ENCODE results near the gene APOC3.
A peak's percentile ranks its signal among the peaks of the same experiment; 100 is the strongest.
"Not testable (repeated sequence)": the region's sequence is repeated elsewhere in the genome, so short reads cannot be mapped to it uniquely, and the experiment has no call there.

The APOC3 gene

GRCh38 chr11:116832350-116833290 lies 2.9 kb downstream of the APOC3 start:
- no peak for DNase-seq

GRCh38 chr11:116833491-116833815 lies 3.7 kb downstream of the APOC3 start:
- DNase-seq, result no peak

GRCh38 chr11:116833816-116834534 lies 4.3 kb downstream of the APOC3 start:
- DNase-seq, result no peak

- not testable (repeated sequence) for DNase-seq
Observed at GRCh38 chr11:116834535-116835041, 4.9 kb downstream of the APOC3 start.

GRCh38 chr11:116835042-116835772 lies 5.5 kb downstream of the APOC3 start:
- peak; percentile 43 for DNase-seq

- DNase-seq, result peak; percentile 53
Observed at GRCh38 chr11:116835791-116836631, 6.3 kb downstream of the APOC3 start.

- DNase-seq, result no peak
Observed at GRCh38 chr11:116836632-116836991, 6.9 kb downstream of the APOC3 start.

GRCh38 chr11:116837231-116838091 lies 7.8 kb downstream of the APOC3 start, which contains the start of gene APOA1:
TSS of gene APOA1 (minus strand) at chr11:116837622. CDS start at chr11:116837387, 235 bp downstream.
- DNase-seq, result no peak

- DNase-seq, result no peak
Observed at GRCh38 chr11:116838321-116839084, 8.8 kb downstream of the APOC3 start.

GRCh38 chr11:116840224-116840745 lies 10.6 kb downstream of the APOC3 start:
- no peak for DNase-seq

- DNase-seq, result no peak
Observed at GRCh38 chr11:116840746-116841296, 11.1 kb downstream of the APOC3 start.

- no peak for DNase-seq
Observed at GRCh38 chr11:116842117-116842516, 12.4 kb downstream of the APOC3 start.

- no peak for DNase-seq
Observed at GRCh38 chr11:116842909-116843308, 13.2 kb downstream of the APOC3 start.

- DNase-seq, result no peak
Observed at GRCh38 chr11:116843661-116844060, 14.0 kb downstream of the APOC3 start.

- no peak for DNase-seq
Observed at GRCh38 chr11:116844722-116845121, 15.0 kb downstream of the APOC3 start.

- DNase-seq, result no peak
Observed at GRCh38 chr11:116847612-116848011, 17.9 kb downstream of the APOC3 start.

GRCh38 chr11:116849060-116849459 lies 19.4 kb downstream of the APOC3 start:
- no peak for DNase-seq

GRCh38 chr11:116849486-116849885 lies 19.8 kb downstream of the APOC3 start:
- DNase-seq, result no peak

- DNase-seq, result peak; percentile 78
Observed at GRCh38 chr11:116851626-116852025, 21.9 kb downstream of the APOC3 start.

Measured in suppressor macrophage treated with lipopolysaccharide for 4 hours (primary cell).